H1 (cell line): Measurements from ENCODE around the gene MYL7.

Experiments
- CTCF ChIP-seq, 3 experiments: IDR thresholded peaks; 1 replicate in 2 of 3; 2 replicates in 1 of 3; pipeline versions ENCODE4 v1.5.1 to v1.6.1; 2011; ENCODE audit warnings: low read length in 3 of 3, mild to moderate bottlenecking in 3 of 3, inconsistent platforms in 2 of 3, low read depth in 1 of 3, moderate library complexity in 1 of 3; ENCODE audit not compliant: insufficient read depth in 1 of 3; ENCODE audit errors: control extremely low read depth in 1 of 3
- EP300 ChIP-seq, 2 experiments: IDR thresholded peaks; 1 replicate in 1 of 2; 2 replicates in 1 of 2; pipeline ENCODE4 v1.6.1; 2011 to 2012; ENCODE audit warnings: low read depth in 2 of 2, low read length in 2 of 2, mild to moderate bottlenecking in 2 of 2, borderline replicate concordance in 1 of 2, inconsistent platforms in 1 of 2, moderate library complexity in 1 of 2
- FOSL1 ChIP-seq: IDR thresholded peaks from 2 replicates; pipeline ENCODE4 v1.6.1; 2011; ENCODE audit warnings: mild to moderate bottlenecking, low read depth, low read length, moderate library complexity; ENCODE audit not compliant: insufficient read depth
- NRF1 ChIP-seq: IDR thresholded peaks from 2 replicates; pipeline ENCODE4 v1.6.1; 2011; ENCODE audit warnings: mild to moderate bottlenecking, low read depth, low read length, improper control_type of control experiment
- POLR2A ChIP-seq, 2 experiments: IDR thresholded peaks; 1 replicate in 1 of 2; 2 replicates in 1 of 2; pipeline ENCODE4 v1.6.1; 2011; ENCODE audit warnings: low read depth in 2 of 2, low read length in 2 of 2, mild to moderate bottlenecking in 2 of 2; ENCODE audit errors: control extremely low read depth in 1 of 2

GRCh38 chr7:44133295-44133694 is 7.8 kb downstream of the MYL7 start:
- no peak for TF ChIP-seq CTCF (IDR thresholded peaks at IDR 0.05; ENCODE audit: control extremely low read depth in 1 of 3, insufficient read depth in 1 of 3, low read depth in 1 of 3, low read length in 3 of 3)
- no peak for TF ChIP-seq EP300 (IDR thresholded peaks at IDR 0.05; ENCODE audit: borderline replicate concordance in 1 of 2, low read depth in 2 of 2, low read length in 2 of 2)
- TF ChIP-seq FOSL1: no peak
- no peak for TF ChIP-seq NRF1
- no peak for TF ChIP-seq POLR2A (IDR thresholded peaks at IDR 0.05; ENCODE audit: control extremely low read depth in 1 of 2, low read depth in 2 of 2, low read length in 2 of 2)
